SKM-1 (cell line): Measurements from ENCODE around the gene DNMT1.

Source experiments
- DNase-seq: peaks from one replicate; lab custom pipeline; 2025; ENCODE audit not compliant: unreplicated experiment; lab: John Stamatoyannopoulos, UW

DNMT1 gene

GRCh38 chr19:10142701-10143375, 51.9 kb downstream of the DNMT1 start:
- no peak for DNase-seq

- no peak for DNase-seq
Observed at GRCh38 chr19:10141973-10142372, 52.8 kb downstream of the DNMT1 start.

GRCh38 chr19:10141479-10141878, 53.3 kb downstream of the DNMT1 start:
- DNase-seq: no peak

- no peak for DNase-seq
Observed at GRCh38 chr19:10139952-10140351, 54.8 kb downstream of the DNMT1 start.

GRCh38 chr19:10138879-10139795, 55.6 kb downstream of the DNMT1 start:
- DNase-seq: no peak

- DNase-seq: no peak
Observed at GRCh38 chr19:10137751-10138682, 56.7 kb downstream of the DNMT1 start.

- DNase-seq: no peak
Observed at GRCh38 chr19:10136936-10137335, 57.8 kb downstream of the DNMT1 start.

GRCh38 chr19:10135551-10136334, 59.0 kb downstream of the DNMT1 start:
- no peak for DNase-seq

- DNase-seq: no peak
Observed at GRCh38 chr19:10134040-10134439, 60.7 kb downstream of the DNMT1 start.

- DNase-seq: no peak
Observed at GRCh38 chr19:10133596-10133995, 61.2 kb downstream of the DNMT1 start.

- DNase-seq: no peak
Observed at GRCh38 chr19:10132905-10133304, 61.8 kb downstream of the DNMT1 start.

GRCh38 chr19:10126213-10126639, 68.5 kb downstream of the DNMT1 start:
- peak; percentile 65 for DNase-seq

- DNase-seq: no peak
Observed at GRCh38 chr19:10124429-10124828, 70.3 kb downstream of the DNMT1 start.

- no peak for DNase-seq
Observed at GRCh38 chr19:10122045-10122444, 72.7 kb downstream of the DNMT1 start.

- DNase-seq: no peak
Observed at GRCh38 chr19:10120538-10121189, 74.1 kb downstream of the DNMT1 start.

- no peak for DNase-seq
Observed at GRCh38 chr19:10118960-10119359, 75.8 kb downstream of the DNMT1 start.

GRCh38 chr19:10116866-10117616, 77.7 kb downstream of the DNMT1 start:
- no peak for DNase-seq

- DNase-seq: no peak
Observed at GRCh38 chr19:10116085-10116865, 78.5 kb downstream of the DNMT1 start.
